Body of pancreas (tissue), 4 donors: ENCODE measurements around the gene MZF1.

Experiments
- POLR2A ChIP-seq, 3 donors: fragments of 450-650 bp; IDR thresholded peaks; one replicate each; pipeline ENCODE4 v1.6.1; 2016; ENCODE audit warnings: antibody characterized with exemption in 3 of 3, mild to moderate bottlenecking in 2 of 3
- TF ChIP-seq, protein P1 (sequence below), 7 experiments: fragments of 450-650 bp in 4 of 7; fragments of 200-600 bp in 3 of 7; sonication (generic) in 3 of 7; IDR thresholded peaks; one replicate each; pipeline ENCODE4 v1.5.1; 2016 to 2019; ENCODE audit warnings: antibody characterized with exemption in 7 of 7

DNA sequence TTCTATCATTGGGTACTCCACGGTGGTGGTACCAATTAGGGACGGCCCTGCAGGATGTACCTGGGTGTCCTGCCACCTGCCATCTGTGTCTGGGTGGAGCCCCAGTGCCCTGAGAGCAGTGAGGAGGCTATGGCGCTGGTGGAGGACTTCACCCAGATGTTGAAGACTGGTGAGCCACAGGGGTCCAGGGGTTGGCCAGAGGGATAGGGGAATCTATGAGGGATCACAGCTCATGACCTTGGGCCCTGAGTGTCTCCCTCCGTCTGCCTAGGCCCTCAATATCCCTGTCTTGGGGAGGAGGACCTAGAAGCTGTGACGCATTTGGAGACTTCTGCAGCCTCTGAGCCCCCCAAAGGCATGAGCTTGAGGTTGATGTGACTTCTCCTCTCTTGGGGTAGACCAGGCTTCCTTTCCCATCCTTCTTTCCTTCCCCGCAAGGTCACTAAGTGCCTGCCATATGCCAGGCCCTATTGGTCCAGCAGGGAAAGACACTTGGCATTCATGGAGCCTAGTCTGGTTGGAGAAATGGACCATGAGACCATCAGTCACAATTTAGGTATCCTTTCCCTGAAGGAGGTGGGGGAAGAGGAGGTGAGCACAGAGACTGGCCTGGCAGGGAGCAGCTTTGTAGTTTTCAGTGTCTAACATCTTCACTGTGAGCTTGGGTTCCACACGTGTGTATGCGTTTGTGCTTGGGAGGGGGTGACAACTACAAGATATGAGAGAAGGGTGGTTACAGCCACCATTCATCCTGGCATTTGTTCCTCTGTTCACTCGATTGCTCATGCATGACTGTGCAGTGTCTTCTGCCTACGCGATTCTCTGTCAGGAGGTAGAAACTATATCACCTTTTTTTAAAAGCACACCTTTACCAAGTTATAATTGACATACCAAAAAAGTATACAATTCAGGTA, 5.1 kb upstream of the MZF1 start:
- TF ChIP-seq, protein P1, sequence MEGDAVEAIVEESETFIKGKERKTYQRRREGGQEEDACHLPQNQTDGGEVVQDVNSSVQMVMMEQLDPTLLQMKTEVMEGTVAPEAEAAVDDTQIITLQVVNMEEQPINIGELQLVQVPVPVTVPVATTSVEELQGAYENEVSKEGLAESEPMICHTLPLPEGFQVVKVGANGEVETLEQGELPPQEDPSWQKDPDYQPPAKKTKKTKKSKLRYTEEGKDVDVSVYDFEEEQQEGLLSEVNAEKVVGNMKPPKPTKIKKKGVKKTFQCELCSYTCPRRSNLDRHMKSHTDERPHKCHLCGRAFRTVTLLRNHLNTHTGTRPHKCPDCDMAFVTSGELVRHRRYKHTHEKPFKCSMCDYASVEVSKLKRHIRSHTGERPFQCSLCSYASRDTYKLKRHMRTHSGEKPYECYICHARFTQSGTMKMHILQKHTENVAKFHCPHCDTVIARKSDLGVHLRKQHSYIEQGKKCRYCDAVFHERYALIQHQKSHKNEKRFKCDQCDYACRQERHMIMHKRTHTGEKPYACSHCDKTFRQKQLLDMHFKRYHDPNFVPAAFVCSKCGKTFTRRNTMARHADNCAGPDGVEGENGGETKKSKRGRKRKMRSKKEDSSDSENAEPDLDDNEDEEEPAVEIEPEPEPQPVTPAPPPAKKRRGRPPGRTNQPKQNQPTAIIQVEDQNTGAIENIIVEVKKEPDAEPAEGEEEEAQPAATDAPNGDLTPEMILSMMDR (IDR thresholded peaks at IDR 0.05): no peak
- no peak for TF ChIP-seq POLR2A (IDR thresholded peaks at IDR 0.05)
